Prostate gland (tissue), 2 donors: ENCODE data around the gene CPNE4.

Experiments used
- CTCF ChIP-seq, 4 experiments: fragments of 200-600 bp in 2 of 4; fragments of 450-650 bp in 2 of 4; sonication (generic) in 2 of 4; IDR thresholded peaks; 1 replicate in 3 of 4; 2 replicates in 1 of 4; pipeline ENCODE4 v1.5.1; 2016 to 2019; ENCODE audit warnings: antibody characterized with exemption in 4 of 4, mild to moderate bottlenecking in 2 of 4, moderate library complexity in 2 of 4
- POLR2A ChIP-seq: fragments of 450-650 bp; IDR thresholded peaks from one replicate; pipeline ENCODE4 v1.6.1; 2016; ENCODE audit warnings: antibody characterized with exemption, mild to moderate bottlenecking

- TF ChIP-seq POLR2A (no peak), CTCF (IDR thresholded peaks at IDR 0.05) (no peak)
These were observed 11.9 kb downstream of the CPNE4 start for GRCh38 chr3:132022914-132023313.
